ENCODE data around the gene IL5. TPM values are rescaled to one million over a fixed set of nuclear protein-coding genes. Genes with fewer than 3 reads are reported as not detected.

The IL5 gene
- total and polyA plus RNA-seq, 2 of the 13 experiments (the other 11 are each of a cell fraction or from before 2014, with no cell fraction given), result not detected

DNA sequence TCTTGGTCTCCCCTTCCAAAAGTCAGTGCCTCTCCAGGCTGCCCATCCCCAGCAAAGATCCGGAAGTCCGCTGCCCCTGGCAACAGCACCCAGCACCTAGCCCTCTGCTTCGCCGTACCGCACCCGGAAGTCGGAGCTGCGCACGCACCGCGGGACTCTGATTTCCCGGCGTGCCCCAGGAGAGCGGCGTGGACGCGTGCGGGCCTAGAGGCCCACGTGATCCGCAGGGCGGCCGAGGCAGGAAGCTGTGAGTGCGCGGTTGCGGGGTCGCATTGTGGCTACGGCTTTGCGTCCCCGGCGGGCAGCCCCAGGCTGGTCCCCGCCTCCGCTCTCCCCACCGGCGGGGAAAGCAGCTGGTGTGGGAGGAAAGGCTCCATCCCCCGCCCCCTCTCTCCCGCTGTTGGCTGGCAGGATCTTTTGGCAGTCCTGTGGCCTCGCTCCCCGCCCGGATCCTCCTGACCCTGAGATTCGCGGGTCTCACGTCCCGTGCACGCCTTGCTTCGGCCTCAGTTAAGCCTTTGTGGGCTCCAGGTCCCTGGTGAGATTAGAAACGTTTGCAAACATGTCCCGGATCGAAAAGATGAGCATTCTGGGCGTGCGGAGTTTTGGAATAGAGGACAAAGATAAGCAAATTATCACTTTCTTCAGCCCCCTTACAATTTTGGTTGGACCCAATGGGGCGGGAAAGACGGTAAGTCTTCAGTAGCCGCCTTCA, 13.6 kb upstream of the IL5 start, which contains the start of gene RAD50 (continued):
- TF ChIP-seq, protein P1, sequence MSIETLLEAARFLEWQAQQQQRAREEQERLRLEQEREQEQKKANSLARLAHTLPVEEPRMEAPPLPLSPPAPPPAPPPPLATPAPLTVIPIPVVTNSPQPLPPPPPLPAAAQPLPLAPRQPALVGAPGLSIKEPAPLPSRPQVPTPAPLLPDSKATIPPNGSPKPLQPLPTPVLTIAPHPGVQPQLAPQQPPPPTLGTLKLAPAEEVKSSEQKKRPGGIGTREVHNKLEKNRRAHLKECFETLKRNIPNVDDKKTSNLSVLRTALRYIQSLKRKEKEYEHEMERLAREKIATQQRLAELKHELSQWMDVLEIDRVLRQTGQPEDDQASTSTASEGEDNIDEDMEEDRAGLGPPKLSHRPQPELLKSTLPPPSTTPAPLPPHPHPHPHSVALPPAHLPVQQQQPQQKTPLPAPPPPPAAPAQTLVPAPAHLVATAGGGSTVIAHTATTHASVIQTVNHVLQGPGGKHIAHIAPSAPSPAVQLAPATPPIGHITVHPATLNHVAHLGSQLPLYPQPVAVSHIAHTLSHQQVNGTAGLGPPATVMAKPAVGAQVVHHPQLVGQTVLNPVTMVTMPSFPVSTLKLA (IDR thresholded peaks at IDR 0.05), result peak; percentile 82
- TF ChIP-seq ZSCAN31 (CRISPR knock-in tag; IDR thresholded peaks at IDR 0.05; ENCODE audit: low read depth) (peak; percentile 98), ZNF335 (CRISPR knock-in tag; IDR thresholded peaks at IDR 0.05) (peak; percentile 75; the same call in 1 of the 2 replicates), POLR2AphosphoS5 (IDR thresholded peaks at IDR 0.05; ENCODE audit: low read depth, low read length) (peak; percentile 94), ZNF570 (CRISPR knock-in tag; IDR thresholded peaks at IDR 0.05; ENCODE audit: borderline replicate concordance) (no peak), ZFP36L2 (CRISPR knock-in tag; IDR thresholded peaks at IDR 0.05) (0 out of 2 replicates have a peak, but pooled peaks have one; percentile 61), E2F2 (CRISPR knock-in tag; IDR thresholded peaks at IDR 0.05; ENCODE audit: borderline replicate concordance) (no peak), ZNF296 (CRISPR knock-in tag; conservative IDR thresholded peaks at IDR 0.05) (peak; percentile 54; the same call in 1 of the 2 replicates), ZNF333 (CRISPR knock-in tag; IDR thresholded peaks at IDR 0.05; ENCODE audit: borderline replicate concordance) (peak; percentile 88), TAF1 (CRISPR knock-in tag; IDR thresholded peaks at IDR 0.05) (peak; percentile 85), ZFP37 (CRISPR knock-in tag; IDR thresholded peaks at IDR 0.05; ENCODE audit: borderline replicate concordance) (peak; percentile 45), ZXDC (CRISPR knock-in tag; IDR thresholded peaks at IDR 0.05) (peak; percentile 88; the same call in 1 of the 2 replicates), GPN1 (CRISPR knock-in tag; IDR thresholded peaks at IDR 0.05; ENCODE audit: borderline replicate concordance) (no peak; the same call in 1 of the 2 replicates), ZNF776 (CRISPR knock-in tag; IDR thresholded peaks at IDR 0.05) (peak; percentile 96), ZKSCAN1 (IDR thresholded peaks at IDR 0.05; ENCODE audit: low read length) (no peak), ZNF121 (CRISPR knock-in tag; IDR thresholded peaks at IDR 0.05) (peak; percentile 64; the same call in 1 of the 2 replicates), ZFP36L1 (CRISPR knock-in tag; IDR thresholded peaks at IDR 0.05) (peak; percentile 78; the same call in 1 of the 2 replicates), KLF13 (CRISPR knock-in tag; IDR thresholded peaks at IDR 0.05) (peak; percentile 94; the same call in 1 of the 2 replicates), FOXC1 (CRISPR knock-in tag; IDR thresholded peaks at IDR 0.05; ENCODE audit: borderline replicate concordance) (peak; percentile 92)
- TF ChIP-seq, protein P2, sequence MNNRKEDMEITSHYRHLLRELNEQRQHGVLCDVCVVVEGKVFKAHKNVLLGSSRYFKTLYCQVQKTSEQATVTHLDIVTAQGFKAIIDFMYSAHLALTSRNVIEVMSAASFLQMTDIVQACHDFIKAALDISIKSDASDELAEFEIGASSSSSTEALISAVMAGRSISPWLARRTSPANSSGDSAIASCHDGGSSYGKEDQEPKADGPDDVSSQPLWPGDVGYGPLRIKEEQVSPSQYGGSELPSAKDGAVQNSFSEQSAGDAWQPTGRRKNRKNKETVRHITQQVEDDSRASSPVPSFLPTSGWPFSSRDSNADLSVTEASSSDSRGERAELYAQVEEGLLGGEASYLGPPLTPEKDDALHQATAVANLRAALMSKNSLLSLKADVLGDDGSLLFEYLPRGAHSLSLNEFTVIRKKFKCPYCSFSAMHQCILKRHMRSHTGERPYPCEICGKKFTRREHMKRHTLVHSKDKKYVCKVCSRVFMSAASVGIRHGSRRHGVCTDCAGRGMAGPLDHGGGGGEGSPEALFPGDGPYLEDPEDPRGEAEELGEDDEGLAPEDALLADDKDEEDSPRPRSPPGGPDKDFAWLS (CRISPR knock-in tag; IDR thresholded peaks at IDR 0.05; ENCODE audit: borderline replicate concordance), result no peak
- TF ChIP-seq, protein P3, sequence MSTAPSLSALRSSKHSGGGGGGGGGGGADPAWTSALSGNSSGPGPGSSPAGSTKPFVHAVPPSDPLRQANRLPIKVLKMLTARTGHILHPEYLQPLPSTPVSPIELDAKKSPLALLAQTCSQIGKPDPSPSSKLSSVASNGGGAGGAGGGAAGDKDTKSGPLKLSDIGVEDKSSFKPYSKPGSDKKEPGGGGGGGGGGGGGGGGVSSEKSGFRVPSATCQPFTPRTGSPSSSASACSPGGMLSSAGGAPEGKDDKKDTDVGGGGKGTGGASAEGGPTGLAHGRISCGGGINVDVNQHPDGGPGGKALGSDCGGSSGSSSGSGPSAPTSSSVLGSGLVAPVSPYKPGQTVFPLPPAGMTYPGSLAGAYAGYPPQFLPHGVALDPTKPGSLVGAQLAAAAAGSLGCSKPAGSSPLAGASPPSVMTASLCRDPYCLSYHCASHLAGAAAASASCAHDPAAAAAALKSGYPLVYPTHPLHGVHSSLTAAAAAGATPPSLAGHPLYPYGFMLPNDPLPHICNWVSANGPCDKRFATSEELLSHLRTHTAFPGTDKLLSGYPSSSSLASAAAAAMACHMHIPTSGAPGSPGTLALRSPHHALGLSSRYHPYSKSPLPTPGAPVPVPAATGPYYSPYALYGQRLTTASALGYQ (CRISPR knock-in tag; IDR thresholded peaks at IDR 0.05), result no peak

Data from HepG2 (cell line).